ENCODE measurements around the gene SATB2.
A peak's percentile ranks its signal among the peaks of the same experiment; 100 is the strongest.

Gene SATB2

DNA sequence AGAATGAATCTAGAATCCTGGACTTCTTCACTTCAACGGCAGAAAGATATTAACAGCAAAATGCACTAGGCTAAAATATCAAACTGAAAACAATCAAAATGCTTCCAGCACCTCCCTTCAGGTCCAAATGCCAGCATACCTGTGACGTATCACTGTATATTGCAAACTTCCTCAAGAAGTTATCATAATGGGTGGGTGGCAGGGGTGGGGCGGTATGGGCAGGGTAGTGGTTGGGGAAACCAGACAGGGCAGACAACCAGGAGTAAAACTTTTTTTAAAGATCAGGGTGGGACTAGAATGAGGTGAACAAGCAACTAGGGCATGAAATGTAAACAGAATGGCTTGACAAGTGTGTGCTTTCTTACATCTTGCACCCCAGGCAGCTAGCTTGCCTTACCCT is 140.9 kb downstream of the SATB2 start:
- DNase-seq: no peak

DNA sequence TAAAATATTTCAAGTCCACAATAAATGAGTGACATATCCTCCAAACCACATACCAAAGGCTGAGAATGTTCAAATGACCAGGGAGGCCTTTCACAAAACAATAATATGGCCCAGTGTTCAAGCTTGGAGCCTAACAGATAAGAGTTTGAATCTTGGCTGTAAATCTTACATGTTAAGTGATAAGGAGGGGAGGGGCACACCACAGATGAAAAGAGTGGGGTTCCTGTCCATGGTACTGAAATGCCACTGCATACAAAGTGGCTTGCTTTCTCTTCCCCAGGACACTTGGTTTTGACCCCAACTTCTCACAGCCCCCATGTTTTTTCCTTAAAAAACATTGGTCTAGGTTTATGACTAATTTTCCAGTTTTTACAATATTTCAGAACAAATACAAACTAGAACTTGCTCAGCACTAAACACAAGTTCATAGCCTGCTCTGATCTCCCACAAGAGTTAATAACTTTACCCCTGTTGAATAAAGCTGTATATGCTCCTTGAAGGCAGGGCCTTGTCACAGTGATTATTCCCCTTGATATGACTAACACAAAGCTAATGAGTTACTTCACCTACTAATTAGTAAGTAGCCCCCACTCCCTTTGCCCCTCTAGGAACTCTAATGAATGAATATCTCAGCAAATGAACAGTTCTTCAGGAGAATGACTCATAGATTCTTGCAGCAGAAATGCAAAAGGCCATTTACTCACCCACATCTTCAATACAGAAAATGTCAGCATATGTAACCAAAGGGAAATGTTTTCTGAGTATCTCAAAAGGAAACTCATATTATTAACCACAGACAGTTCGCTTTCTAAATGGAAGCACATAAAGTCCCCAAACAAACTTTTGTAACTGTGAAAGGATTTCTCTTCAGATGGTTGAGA is 142.2 kb downstream of the SATB2 start:
- peak; percentile 60 for DNase-seq

DNA sequence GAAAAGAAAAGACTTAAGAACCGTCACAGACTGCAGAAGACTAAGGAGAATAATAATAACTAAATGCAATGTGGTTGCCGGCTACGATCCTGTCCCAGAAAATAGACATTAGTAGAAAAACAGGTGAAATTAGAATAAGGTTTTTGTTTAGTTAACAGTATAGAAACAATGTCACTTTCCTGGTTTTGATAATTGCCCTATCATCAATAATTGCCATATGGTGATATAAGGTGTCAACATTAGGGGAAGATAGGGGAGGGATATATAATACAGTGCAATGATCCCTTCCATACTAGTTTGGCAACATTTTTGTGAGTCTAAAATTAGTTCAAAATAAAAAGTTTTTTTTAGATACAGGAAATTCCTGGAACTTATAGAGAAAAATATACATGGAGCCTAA is 144.8 kb downstream of the SATB2 start:
- DNase-seq: no peak

DNA sequence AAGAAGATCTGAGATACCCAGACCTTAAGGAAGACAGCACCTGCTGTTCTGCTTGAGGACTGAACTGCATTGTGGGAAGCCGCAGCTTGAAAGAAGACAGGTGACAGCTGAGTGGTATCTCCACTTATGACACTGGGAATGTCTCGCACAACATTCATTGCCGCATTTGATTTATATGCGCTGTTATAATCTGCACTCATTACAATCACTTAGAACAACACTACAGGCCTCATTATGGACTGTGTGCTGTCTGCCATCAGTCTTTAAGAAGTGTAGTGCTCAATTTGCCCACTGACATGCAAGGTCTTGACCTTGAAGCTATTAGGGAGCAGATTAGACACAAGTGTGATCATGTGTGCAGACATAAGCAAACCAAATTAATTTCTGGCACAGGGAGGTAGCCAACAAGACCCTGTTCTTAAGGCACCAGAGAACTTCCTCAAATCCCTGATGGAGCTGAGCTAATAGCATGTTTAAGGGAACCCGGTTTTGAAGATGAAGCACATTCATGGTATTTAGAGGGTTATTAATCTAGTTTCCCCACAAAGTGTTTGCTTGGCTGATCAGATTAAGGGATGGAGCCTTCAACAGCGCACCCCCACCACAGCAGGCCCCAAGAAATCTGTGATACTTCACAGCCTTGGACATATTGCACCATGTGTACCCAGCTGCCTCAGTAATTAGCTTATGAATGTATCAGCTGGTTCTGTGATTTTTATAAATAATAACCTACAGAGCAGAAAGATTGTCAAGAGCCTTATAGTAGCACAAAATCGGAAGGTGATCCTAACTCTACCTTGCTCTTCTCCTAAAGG is 146.8 kb downstream of the SATB2 start:
- DNase-seq: no peak

DNA sequence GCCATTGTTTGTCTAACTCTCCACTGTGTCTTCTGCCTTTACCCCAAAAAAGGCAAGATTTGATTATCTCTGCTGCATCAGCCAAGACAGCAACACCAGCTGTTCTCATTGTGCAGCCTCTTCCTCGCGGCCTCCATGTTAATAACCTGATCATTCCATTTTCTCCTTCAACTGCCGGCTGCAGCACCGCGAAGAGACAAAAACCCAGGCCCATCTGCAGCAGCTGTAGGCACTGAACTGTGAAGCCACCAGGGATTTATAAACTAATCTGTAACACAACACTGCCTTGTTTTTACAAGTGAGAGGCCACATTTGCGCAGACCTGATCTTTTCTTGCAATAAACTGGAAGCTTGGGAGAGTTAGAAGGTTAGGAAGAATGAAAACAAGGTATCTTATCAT is 147.8 kb downstream of the SATB2 start:
- DNase-seq: no peak

DNA sequence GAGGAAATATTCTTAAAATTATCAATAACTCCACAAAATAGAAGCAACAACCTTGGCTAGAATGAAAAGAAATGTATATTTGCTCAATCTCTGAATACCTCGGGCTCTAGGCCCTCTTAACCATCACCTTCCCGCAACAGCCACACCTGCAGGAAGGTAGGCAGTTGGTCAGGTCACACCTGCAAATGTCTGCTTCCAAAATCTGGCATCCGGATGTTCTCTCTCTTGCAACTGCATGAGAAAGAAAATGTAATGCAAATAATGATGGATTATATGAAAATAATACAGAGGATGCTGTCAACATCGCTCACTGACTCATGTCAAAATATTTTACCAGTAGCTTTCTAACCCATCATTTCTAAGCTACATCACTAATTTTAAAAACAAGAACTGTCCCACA is 148.3 kb downstream of the SATB2 start:
- no peak for DNase-seq

DNA sequence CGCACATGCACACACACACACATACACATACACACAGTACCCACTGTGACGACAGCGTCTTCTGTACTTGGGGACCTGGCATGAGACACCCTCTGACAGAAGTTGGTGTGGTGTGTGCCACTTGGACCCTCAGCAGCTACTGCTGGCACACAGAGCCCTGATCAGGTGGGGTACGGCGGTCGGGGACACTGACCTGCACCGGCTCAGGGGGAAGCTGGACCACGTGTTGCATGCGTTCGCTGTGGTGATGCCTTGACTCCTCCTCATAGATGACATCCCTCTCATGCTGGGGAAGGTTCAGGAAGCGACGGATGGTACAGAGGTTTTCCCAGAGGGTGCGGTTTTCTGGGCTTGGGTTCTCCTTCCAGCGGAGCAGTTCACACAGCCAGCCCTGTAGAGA is 149.2 kb downstream of the SATB2 start:
- no peak for DNase-seq

DNA sequence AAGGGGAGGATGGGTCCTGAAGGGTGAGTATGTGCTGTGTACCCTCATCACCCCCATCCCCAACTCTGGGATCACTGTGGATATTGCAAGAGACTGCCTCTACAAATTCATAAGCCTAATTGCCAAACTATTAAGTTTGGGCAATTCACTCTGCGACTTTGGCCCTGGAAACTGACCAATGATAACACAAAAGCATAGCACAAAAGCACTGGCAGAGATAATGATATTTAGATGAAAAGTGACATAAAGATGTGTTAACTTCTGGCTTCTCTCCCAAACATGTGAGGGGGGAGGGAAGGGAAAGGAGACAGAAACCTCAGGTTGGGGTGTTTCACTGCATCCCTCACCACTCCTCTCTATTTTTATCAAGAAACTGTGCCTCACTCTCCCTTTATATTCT is 150.3 kb downstream of the SATB2 start:
- DNase-seq: no peak

DNA sequence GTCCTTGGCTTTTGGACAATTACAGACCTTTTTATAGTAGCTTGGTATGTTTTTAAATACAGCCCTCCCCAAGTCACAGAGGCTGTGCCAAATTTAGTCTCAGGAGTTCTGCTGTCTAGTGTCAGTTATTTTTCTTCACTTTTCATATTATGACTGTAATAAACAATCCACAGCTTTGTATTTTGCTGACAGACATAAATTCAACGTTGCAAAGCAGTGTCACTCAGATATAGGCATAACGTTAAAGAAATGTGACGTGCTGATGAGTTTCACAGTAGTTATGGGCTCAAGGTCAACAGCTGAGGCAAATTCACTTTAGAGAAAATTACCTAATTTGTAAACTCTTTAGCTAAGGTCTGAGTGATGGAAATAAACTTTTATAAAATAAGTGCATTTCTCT is 151.6 kb downstream of the SATB2 start:
- no peak for DNase-seq

DNA sequence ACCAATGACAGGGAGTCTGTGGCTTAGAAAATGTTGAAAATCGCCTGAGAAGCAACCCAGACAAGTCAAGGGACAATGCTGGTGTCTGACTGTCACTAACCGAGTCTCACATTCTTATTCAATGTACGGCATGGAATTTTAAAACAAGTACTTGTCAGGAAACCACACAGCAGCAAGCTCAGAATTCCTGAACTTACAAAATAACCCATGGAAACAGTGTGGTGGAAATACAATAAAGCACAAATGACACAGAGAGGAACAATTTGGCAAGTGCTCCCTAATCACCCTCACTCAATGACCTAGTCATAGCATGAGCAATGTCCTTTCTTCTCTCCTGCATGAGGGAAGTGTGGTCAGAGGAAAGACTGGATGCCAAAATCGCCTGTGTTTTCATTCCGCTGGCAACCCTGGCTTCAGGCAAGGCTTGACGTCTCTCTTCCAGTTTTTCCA is 154.0 kb downstream of the SATB2 start:
- DNase-seq: peak; percentile 92

DNA sequence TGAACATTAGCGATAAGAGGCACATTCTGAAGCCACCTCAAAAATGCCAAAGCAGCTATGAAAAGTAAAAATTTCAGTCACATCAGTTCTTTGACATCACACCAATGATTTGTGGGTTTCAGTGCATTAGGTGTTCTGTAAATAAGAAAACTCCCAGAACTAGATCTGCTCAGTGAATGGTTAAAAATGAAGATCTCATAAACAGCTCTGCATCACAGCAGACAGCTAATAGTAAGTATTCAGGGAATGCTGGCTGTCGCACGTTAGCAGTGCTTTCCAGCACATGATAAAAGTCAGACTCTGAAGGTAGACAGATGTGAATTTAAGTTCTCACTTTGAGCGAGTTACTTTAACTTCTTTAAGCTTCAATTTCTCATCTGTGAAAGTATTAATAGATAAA is 154.9 kb downstream of the SATB2 start:
- no peak for DNase-seq

DNA sequence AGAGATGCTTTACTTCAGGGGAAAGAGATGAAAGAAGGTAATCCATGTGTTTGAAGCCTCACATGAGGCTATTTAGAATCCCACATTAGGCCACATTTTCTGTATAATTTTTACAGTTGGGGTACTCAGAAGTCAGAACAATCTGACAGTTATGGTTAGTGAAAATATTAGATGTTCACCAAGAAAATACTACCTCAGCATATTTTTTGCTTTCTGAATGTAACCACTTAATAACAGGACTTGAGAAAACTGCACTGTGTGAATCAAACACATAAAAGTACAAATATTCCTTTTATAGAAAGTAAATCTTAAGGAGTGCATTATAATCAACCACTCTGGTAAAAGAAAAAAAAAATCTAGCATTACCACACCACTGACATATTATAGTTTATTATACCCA is 169.3 kb downstream of the SATB2 start:
- no peak for DNase-seq

DNA sequence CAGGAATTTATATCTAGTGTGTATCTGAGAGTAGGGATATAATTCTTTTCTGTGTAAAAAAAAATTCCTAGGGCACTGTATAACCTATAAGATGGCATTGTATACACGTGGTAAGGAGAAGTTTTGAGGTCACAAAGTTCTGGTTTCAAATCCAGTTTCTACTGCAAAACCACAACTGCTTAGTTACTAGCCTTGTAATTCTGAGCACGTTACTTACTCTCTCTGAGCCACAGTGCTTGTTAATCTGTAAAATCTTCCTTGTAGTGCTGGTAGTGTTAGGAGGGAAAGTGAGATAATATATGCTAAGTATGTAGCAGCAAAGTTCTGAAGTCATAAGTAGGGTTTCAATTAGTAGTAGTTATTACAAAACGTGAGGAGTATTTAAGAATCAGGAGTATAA is 175.4 kb downstream of the SATB2 start:
- DNase-seq: no peak

DNA sequence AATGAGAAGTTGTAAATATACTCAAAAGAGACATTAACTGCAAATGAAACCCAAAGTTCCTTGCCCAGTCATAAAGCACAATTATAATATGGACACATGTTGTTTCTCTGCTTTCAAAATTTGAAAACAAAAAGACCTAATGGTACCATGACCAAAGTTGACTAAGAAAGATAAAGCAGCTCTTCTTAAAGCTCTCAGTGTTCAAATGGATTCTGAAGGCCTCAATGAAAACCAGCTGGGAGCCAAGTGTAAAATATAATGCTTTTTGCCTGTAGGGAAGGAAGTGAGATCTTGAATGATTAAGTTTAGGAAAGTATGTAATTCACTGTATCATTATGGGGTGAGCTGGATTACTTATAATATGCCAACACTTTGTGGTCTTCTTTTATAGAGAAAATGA is 178.6 kb downstream of the SATB2 start:
- DNase-seq: no peak

DNA sequence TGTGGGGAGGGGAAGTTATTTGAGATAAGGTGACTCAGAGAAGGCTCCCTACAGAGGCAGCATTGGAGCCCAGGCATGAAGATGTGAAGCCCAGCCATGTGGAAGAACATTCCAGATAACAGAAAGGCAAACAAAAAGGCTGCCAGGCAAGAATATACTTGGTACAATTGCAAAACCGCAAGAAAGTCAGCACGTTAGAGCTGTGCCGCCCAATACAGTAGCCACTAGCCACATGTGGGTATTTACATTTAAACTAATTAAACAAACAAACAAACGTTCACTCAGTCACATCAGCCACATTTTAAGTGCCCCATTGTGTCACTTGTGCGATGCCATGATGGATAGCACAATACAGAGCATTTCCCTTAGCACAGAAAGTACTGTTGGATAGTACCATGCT is 179.6 kb downstream of the SATB2 start:
- no peak for DNase-seq

DNA sequence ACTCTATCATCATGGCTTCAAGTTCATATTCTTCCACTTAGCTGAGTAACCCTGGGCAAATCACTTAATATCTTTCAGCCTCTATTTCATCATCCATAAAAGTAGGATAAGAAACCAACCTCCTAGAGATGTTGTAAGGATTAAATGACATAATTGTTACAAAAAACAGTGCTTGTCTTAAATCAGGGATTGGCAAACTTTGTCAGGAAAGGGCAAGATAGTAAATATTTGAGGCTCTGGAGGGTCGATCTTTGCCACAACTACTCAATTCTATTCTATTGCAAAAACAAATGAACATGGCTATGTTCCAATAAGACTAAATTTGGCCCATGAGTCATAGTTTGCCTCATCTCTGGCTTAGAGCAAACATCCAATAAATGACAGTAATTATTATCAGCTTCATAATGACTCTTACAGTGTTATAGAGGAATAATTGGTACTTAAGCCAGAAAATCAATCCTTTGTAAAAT is 184.7 kb downstream of the SATB2 start:
- DNase-seq: peak; percentile 85

DNA sequence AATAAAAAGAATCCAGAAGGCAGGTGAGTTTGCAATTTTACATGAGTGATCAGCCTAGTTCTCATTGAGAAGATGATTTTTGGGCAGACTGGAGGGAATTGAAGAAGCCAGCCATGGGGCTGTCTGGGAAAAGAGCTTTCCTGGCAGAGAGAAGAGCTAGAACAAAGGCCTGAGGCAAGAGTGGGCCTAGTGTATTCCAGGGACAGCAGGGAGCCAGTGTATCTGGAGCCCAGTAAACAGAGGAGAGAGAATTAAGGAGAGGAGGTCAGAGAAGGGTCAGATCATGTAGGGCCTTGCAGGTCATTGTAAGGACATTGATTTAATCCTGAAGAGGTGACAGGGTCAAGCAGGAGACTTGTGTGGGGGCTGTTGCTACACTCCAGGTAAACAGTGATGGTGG is 195.8 kb downstream of the SATB2 start:
- no peak for DNase-seq

DNA sequence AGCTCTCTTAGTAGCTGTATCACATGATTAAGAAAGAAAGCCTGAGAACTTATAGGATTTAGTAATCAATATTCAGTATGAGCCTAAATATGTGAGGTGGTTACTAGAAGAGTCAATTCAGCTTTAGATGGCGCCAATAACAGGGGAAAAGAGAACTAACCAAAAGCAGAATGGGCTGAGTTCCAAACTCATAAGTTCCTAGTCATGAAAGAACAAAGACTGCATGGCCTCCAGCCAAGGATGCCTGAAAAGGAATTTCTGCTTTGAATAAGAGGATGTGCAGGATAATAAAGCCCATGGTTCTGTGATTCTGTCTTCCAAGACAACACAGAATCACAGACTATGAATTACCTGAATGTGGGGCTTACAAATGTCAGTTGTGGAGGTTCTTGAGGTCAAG is 196.5 kb downstream of the SATB2 start:
- DNase-seq: peak; percentile 76

DNA sequence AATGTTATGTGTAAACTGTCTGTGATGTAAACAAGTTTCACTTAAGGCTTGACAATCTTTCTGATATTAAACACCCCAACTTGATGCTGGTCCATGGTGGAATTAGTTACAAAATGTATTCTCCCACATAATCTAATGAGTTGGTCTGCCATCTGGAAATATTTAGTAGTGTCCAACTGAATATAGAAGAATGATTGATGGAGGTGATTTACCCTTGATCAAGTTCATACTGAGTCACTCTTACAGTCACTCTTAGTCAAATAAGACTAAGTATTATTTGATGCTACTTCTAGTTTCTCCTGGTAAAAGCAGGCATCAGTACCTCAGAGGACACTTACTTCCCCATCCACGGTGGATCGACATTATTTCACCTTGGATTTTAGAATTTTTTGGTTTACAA is 198.1 kb downstream of the SATB2 start:
- peak; percentile 66 for DNase-seq

DNA sequence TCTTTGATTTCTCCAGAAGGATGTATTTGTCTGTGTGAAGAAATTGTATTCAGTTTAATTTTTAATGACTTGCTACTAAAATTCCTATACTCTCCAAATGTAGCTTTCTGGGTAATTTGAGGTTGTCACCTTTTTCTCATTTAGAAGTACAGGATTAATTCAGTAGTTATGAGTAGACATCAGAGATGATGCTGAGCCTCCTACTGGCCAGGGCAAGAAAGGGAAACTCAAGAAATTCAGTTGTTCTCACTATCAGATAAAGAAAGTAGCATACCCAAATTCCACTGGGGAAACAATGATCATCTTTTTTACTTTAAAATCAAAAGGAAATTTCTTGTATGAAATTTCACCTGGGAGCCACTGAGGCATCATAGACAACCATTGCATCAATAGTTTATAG is 199.4 kb downstream of the SATB2 start:
- DNase-seq: peak; percentile 28

DNA sequence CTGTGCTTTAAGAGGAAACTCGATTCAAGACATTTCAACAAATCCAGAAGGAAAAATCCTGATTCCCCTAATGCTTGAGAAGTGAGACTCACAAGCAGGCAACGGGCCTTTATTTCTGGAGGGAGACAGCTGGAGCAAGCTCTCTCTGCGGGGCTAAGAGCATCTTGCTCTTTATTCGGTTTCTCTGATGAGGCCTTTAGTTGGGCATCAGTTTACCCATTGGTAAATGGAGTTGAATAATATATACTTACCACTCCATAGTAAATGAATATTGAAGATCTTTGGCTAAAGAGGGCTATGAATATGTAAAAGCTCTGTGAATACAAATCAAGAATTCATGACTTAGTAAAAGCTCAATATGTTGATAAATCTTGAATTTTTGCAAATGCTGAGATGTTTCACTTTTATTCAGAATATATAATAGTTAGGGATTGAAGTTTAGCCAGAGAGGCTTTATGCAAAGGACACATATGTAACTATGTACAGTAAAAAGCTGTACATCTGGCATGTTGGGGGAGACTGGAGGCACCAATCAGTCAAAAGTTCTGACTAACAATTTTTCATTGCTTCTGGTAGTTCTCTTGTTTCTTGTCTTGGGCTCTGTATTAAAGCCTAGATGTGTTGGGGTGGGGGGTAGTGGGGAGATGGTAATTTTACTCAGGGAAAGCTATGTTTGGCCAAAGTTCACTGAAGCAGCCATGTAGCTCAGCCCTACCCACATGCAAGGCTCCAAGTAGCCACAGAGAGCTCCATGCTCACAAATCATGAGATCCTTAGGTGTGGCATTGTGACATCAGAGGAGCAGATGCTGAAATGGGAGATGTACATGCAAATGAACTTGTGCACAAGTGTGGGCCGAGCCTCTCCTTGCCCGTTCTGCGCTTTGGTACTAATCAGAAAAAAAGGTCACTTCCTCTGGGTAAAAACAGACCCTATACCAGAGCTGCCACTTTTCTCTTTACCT is 200.2 kb downstream of the SATB2 start:
- DNase-seq: no peak

DNA sequence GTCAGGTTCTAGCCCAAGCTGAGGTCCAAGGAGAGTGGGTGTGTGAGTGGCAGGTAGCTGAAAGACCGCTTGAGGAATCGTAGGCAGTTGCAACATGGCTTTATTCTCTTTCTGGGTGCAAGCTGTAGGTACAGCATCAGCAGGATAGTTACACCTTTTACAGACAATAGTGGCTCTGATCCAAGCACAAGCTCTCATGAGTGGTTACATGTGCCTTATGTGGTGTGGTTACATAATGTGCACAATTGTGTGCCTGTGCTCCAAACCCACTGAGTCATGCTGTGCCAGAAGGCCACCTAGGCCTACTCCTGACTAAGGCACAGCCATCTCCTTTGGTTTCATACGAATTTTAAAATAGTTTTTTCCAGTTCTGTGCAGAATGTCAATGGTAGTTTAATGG is 227.6 kb downstream of the SATB2 start:
- no peak for DNase-seq
